BJ (cell line): ENCODE data around the gene SLC47A1. TPM values are rescaled to one million over a fixed set of nuclear protein-coding genes. Genes with fewer than 3 reads are reported as not detected.

Experiments
- CTCF ChIA-PET: fragments of 350-600 bp; formaldehyde crosslinking; extraction: SDS; loops from one replicate; lab custom pipeline; 2021; ENCODE audit warnings: antibody characterized with exemption, inconsistent platforms; lab: Yijun Ruan, JAX
- POLR2A ChIA-PET: fragments of 300-600 bp; sonication (Branson Sonifier 250); formaldehyde crosslinking; extraction: SDS; loops from one replicate; lab custom pipeline; 2021; ENCODE audit warnings: antibody characterized with exemption; lab: Charles Lee
- DNase-seq: peaks from one replicate; pipeline ENCODE4 v3.0.0-alpha.2; 2011; ENCODE audit warnings: low read depth
- H3K27me3 ChIP-seq: 2 replicates; pipeline ENCODE4 v1.6.0; 2011; ENCODE audit warnings: low read length; ENCODE audit not compliant: control insufficient read depth, insufficient read depth
- H3K36me3 ChIP-seq: 2 replicates; pipeline ENCODE4 v1.5.1; 2011; ENCODE audit warnings: low read length; ENCODE audit not compliant: control insufficient read depth, insufficient read depth
- H3K4me3 ChIP-seq: 2 replicates; pipeline ENCODE4 v1.5.1; 2011; ENCODE audit warnings: low read depth, mild to moderate bottlenecking, control low read depth, low read length
- polyA plus RNA-seq: library from polyadenylated mRNA; depleted of rRNA; stranded (reverse); fragments of >200 nt; gene quantifications from 2 replicates; pipeline ENCODE4 v1.2.3, GENCODE V29; 2011
- TF ChIP-seq, protein P1 (sequence below): IDR thresholded peaks from 2 replicates; pipeline ENCODE4 v1.5.1; 2011; ENCODE audit warnings: low read depth, mild to moderate bottlenecking, control low read depth, inconsistent platforms, low read length, moderate library complexity; ENCODE audit not compliant: insufficient read depth

Gene SLC47A1
- polyA plus RNA-seq, 1 experiment, result 0.22 TPM

- H3K27me3 ChIP-seq, result 0 out of 2 replicates have a peak, but pooled peaks cover 3% of the 10 kb centered on the region
- H3K36me3 ChIP-seq, result no peaks in the 10 kb centered on the region
- no peak overlapping the region for H3K4me3 ChIP-seq
- no peak for DNase-seq
- ChIA-PET POLR2A (no interaction called here), CTCF (no interaction called here)
- TF ChIP-seq, protein P1, sequence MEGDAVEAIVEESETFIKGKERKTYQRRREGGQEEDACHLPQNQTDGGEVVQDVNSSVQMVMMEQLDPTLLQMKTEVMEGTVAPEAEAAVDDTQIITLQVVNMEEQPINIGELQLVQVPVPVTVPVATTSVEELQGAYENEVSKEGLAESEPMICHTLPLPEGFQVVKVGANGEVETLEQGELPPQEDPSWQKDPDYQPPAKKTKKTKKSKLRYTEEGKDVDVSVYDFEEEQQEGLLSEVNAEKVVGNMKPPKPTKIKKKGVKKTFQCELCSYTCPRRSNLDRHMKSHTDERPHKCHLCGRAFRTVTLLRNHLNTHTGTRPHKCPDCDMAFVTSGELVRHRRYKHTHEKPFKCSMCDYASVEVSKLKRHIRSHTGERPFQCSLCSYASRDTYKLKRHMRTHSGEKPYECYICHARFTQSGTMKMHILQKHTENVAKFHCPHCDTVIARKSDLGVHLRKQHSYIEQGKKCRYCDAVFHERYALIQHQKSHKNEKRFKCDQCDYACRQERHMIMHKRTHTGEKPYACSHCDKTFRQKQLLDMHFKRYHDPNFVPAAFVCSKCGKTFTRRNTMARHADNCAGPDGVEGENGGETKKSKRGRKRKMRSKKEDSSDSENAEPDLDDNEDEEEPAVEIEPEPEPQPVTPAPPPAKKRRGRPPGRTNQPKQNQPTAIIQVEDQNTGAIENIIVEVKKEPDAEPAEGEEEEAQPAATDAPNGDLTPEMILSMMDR, result no peak
Observed at GRCh38 chr17:19541445-19541844, 7.8 kb downstream of the SLC47A1 start.

DNA sequence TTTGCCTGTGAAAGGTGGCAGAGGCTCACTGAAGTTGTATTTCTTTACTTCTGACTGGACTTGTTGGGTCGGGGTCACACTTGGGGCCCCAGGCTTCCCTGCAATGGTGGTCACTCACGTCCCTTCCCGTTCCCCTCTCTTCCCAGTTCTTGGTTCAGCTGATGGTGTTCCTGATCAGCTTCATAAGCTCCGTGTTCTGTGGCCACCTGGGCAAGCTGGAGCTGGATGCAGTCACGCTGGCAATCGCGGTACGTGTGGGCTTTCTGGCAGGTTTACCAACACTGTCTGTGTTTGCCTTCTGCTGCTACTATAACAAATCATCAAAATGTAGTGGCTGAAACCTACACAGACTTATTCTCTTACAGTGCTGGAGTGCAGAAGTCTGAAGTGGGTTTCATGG lies 8.6 kb downstream of the SLC47A1 start:
- ChIA-PET POLR2A (interaction anchor here (0.5 kb wide), 1 partner anchor 747 kb away, joined by 5 read pairs; no protein-coding TSS in a partner anchor), CTCF (no interaction called here)
- H3K27me3 ChIP-seq, result no peaks in the 10 kb centered on the region
- TF ChIP-seq, protein P1, result no peak
- H3K36me3 ChIP-seq, result no peaks in the 10 kb centered on the region
- H3K4me3 ChIP-seq, result no peak overlapping the region
- no peak for DNase-seq

GRCh38 chr17:19544366-19544765 lies 10.7 kb downstream of the SLC47A1 start:
- Histone ChIP-seq H3K4me3 (no peak overlapping the region), H3K27me3 (no peaks in the 10 kb centered on the region), H3K36me3 (no peaks in the 10 kb centered on the region)
- TF ChIP-seq, protein P1, result no peak
- POLR2A ChIA-PET, result no interaction called here
- DNase-seq, result no peak
- CTCF ChIA-PET, result no interaction called here

DNA sequence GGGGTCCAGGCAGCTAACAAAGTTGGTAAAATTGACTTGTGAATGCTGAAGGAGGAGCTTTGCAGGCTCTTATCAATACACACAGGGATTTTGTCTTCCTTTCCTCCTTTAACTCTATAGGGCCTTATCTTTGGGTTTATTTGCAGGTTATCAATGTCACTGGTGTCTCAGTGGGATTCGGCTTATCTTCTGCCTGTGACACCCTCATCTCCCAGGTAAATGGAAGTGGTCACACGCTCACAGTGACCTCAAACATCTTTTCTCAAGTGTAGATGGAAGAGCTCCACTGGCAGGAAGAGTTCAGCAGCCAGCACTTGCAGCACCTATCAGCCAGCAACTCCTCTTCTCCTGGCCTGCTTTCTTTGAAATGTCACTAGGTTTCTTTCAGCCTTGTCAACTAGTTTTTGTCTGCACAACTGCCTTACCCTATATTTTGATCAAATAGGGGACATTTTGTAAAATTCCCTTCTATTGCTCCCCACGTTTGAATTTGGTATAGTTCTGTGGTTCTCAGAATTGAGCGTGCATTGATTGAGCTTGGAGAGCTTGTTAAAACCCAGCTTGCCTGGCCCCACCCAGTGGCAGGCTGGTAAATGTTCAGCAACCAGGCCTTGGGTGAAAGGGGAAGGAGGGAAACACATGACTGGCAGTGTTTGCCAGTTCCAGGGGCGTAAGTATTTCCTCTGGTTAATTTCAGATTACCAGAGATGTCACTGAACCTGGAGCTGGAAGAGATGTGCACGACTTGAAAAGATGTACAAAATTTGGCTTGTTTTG lies 12.8 kb downstream of the SLC47A1 start:
- no peak overlapping the region for H3K4me3 ChIP-seq
- no peak for DNase-seq
- no peaks in the 10 kb centered on the region for H3K27me3 ChIP-seq
- TF ChIP-seq, protein P1, result no peak
- POLR2A ChIA-PET, result no interaction called here
- no peaks in the 10 kb centered on the region for H3K36me3 ChIP-seq
- CTCF ChIA-PET, result interaction anchor here (0.9 kb wide), 1 partner anchor 33 kb away, joined by 3 read pairs; no protein-coding TSS in a partner anchor

- Histone ChIP-seq H3K27me3 (peaks cover 1% of the 10 kb centered on the region; the same call in 1 of the 2 replicates), H3K4me3 (no peak overlapping the region), H3K36me3 (no peaks in the 10 kb centered on the region)
- no peak for DNase-seq
- CTCF ChIA-PET, result interaction anchor here (0.9 kb wide), 1 partner anchor 152 kb away, joined by 3 read pairs; no protein-coding TSS in a partner anchor
- TF ChIP-seq, protein P1, result no peak
- POLR2A ChIA-PET, result no interaction called here
Observed at GRCh38 chr17:19549746-19550623, 16.3 kb downstream of the SLC47A1 start.
